ENCODE measurements around the gene NAPA. TPM values are rescaled to one million over a fixed set of nuclear protein-coding genes. Genes with fewer than 3 reads are reported as not detected.
"Not testable (repeated sequence)": the region's sequence is repeated elsewhere in the genome, so short reads cannot be mapped to it uniquely, and the experiment has no call there.

Gene NAPA
- total and polyA plus RNA-seq, 8 donors = 47.2 to 121 (median 60.4) TPM

- DNase-seq (peak in 1 of 6 donors; percentile 51), FAIRE-seq (no peak), ATAC-seq (no peak)
- Histone ChIP-seq H3K36me3 (peaks cover 0 to 30% (median 6%) of the 10 kb centered on the region in 3 donors), H3K27me3 (no peaks in the 10 kb centered on the region), H3K4me1 (no peaks in the 10 kb centered on the region), H3K4me3 (no peak overlapping the region), H3K9me3 (no peaks in the 10 kb centered on the region), H3K27ac (no peak overlapping the region)
- TF ChIP-seq CTCF (IDR thresholded peaks at IDR 0.05) = no peak
- 84 to 87% methylated on average over 9 of the region's 9 CpGs for WGBS, 2 donors
- intact Hi-C loops (cut with DNase I) = no loop called here
These were observed 28.0 kb downstream of the NAPA start for GRCh38 chr19:47486900-47487299.

GRCh38 chr19:47486220-47486619 lies 28.6 kb downstream of the NAPA start:
- H3K27me3 ChIP-seq; H3K4me1 ChIP-seq; H3K4me3 ChIP-seq; DNase-seq; H3K9me3 ChIP-seq; H3K27ac ChIP-seq; ATAC-seq; FAIRE-seq; intact Hi-C loops (cut with DNase I): not testable (repeated sequence)
- peaks cover 0 to 24% (median 5%) of the 10 kb centered on the region in 3 donors for H3K36me3 ChIP-seq
- WGBS, 2 donors = 91 to 93% methylated on average over 13 of the region's 13 CpGs

GRCh38 chr19:47485210-47485609 lies 29.7 kb downstream of the NAPA start:
- intact Hi-C loops (cut with DNase I) = no loop called here
- no peaks in the 10 kb centered on the region for H3K4me1 ChIP-seq
- 87 to 94% methylated on average over 6 of the region's 6 CpGs for WGBS, 2 donors
- H3K27ac ChIP-seq = peak overlapping the region in 1 of 4 donors; percentile 85
- no peaks in the 10 kb centered on the region for H3K9me3 ChIP-seq
- no peak for TF ChIP-seq CTCF (IDR thresholded peaks at IDR 0.05)
- no peak overlapping the region for H3K4me3 ChIP-seq
- ATAC-seq = no peak
- FAIRE-seq = no peak
- H3K27me3 ChIP-seq = no peaks in the 10 kb centered on the region
- peaks cover 0 to 17% (median 0%) of the 10 kb centered on the region in 3 donors for H3K36me3 ChIP-seq
- DNase-seq = peak in 1 of 6 donors; percentile 17

GRCh38 chr19:47483800-47484690 lies 30.8 kb downstream of the NAPA start, which contains the start of gene KPTN:
Gene KPTN (minus strand): TSS chr19:47484219. CDS start chr19:47484160, 59 bp downstream.
- 1 to 2% methylated on average over 57 of the region's 57 CpGs for WGBS, 2 donors
- peak; percentile 50 to 74 (median 66) for TF ChIP-seq CTCF (IDR thresholded peaks at IDR 0.05)
- Histone ChIP-seq H3K36me3 (peaks cover 0 to 10% (median 0%) of the 10 kb centered on the region in 3 donors), H3K4me3 (peak within 1 kb of the TSS; percentile 38 to 64 (median 56)), H3K4me1 (no peaks in the 10 kb centered on the region), H3K27ac (peak within 1 kb of the TSS; percentile 78 to 87 (median 83)), H3K27me3 (no peaks in the 10 kb centered on the region), H3K9me3 (no peaks in the 10 kb centered on the region)
- peak; percentile 83 to 95 (median 90) for DNase-seq
- intact Hi-C loops (cut with DNase I) = no loop called here
- peak; percentile 91 to 95 (median 92) for ATAC-seq
- FAIRE-seq = no peak

- Histone ChIP-seq H3K27ac (no peak overlapping the region), H3K36me3 (peaks cover 0 to 4% (median 0%) of the 10 kb centered on the region in 3 donors), H3K4me1 (no peaks in the 10 kb centered on the region), H3K27me3 (no peaks in the 10 kb centered on the region), H3K9me3 (no peaks in the 10 kb centered on the region), H3K4me3 (peak overlapping the region in 3 of 4 donors; percentile 53 to 64 (median 58))
- FAIRE-seq = no peak
- DNase-seq = peak in 2 of 6 donors; percentile 19 to 70
- TF ChIP-seq CTCF (IDR thresholded peaks at IDR 0.05) = no peak
- intact Hi-C loops (cut with DNase I) = no loop called here
- ATAC-seq = no peak
- 83 to 86% methylated on average over 14 to 15 of the region's 15 CpGs for WGBS, 2 donors
These were observed 31.7 kb downstream of the NAPA start for GRCh38 chr19:47483200-47483599.

Measured in pancreas (tissue), 10 donors.